HEK293 (cell line): ENCODE data around the gene PTH2R.
"Not testable (repeated sequence)": the region's sequence is repeated elsewhere in the genome, so short reads cannot be mapped to it uniquely, and the experiment has no call there.

ENCODE experiments used
- CTCF ChIA-PET: fragments of 350-600 bp; formaldehyde crosslinking; extraction: SDS; loops from one replicate; lab custom pipeline; 2021; ENCODE audit warnings: antibody characterized with exemption; lab: Yijun Ruan, JAX
- POLR2A ChIA-PET: fragments of 300-600 bp; formaldehyde crosslinking; extraction: SDS; loops from one replicate; lab custom pipeline; 2020; ENCODE audit warnings: antibody characterized with exemption, inconsistent platforms; lab: Yijun Ruan, JAX
- H3K27ac ChIP-seq: fragments of 200-500 bp; sonication (Bioruptor generic); 2 replicates; pipeline ENCODE4 v1.5.1; 2014; ENCODE audit warnings: low read depth, low read length, control low read depth, inconsistent platforms; ENCODE audit errors: extremely low read depth
- H3K36me3 ChIP-seq, 2 experiments: fragments of 200-500 bp in 1 of 2; sonication (Bioruptor generic) in 1 of 2; 1 replicate in 1 of 2; 2 replicates in 1 of 2; pipeline ENCODE4 v1.5.1; 2014 to 2017; ENCODE audit warnings: inconsistent platforms in 2 of 2, low read length in 2 of 2; ENCODE audit not compliant: control insufficient read depth in 2 of 2, insufficient read depth in 1 of 2
- H3K4me1 ChIP-seq: fragments of 200-500 bp; sonication (Bioruptor generic); 2 replicates; pipeline ENCODE4 v1.5.1; 2014; ENCODE audit warnings: mild to moderate bottlenecking, low read length, inconsistent platforms; ENCODE audit not compliant: control insufficient read depth, insufficient read depth
- H3K4me3 ChIP-seq: 2 replicates; pipeline ENCODE4 v1.5.1; 2011; ENCODE audit warnings: low read depth, mild to moderate bottlenecking, control low read depth, low read length, moderate library complexity
- H3K9me3 ChIP-seq: fragments of 200-500 bp; sonication (Bioruptor generic); 2 replicates; pipeline ENCODE4 v1.5.1; 2014; ENCODE audit warnings: low read depth, low read length, inconsistent platforms; ENCODE audit not compliant: control insufficient read depth, insufficient read depth
- HIC1 ChIP-seq: fragments of 450-650 bp; formaldehyde crosslinking; IDR thresholded peaks from 2 replicates; pipeline ENCODE4 v1.5.1; 2016; ENCODE audit warnings: missing biosample characterization, missing genetic modification characterization
- HOXA7 ChIP-seq: sonication (generic); formaldehyde crosslinking; IDR thresholded peaks from 2 replicates; pipeline ENCODE4 v1.8.1; 2022; ENCODE audit warnings: missing genetic modification reagents, borderline replicate concordance
- OSR2 ChIP-seq: fragments of 450-650 bp; formaldehyde crosslinking; IDR thresholded peaks from 2 replicates; pipeline ENCODE4 v1.5.1; 2016; ENCODE audit warnings: missing biosample characterization, missing genetic modification characterization
- PRDM1 ChIP-seq: fragments of 450-650 bp; formaldehyde crosslinking; IDR thresholded peaks from 2 replicates; pipeline ENCODE4; 2016; ENCODE audit warnings: missing biosample characterization, missing genetic modification characterization
- SP2 ChIP-seq: fragments of 450-650 bp; formaldehyde crosslinking; IDR thresholded peaks from 2 replicates; pipeline ENCODE4 v1.5.1; 2016; ENCODE audit warnings: missing biosample characterization, missing genetic modification characterization
- YY2 ChIP-seq: fragments of 450-650 bp; formaldehyde crosslinking; IDR thresholded peaks from 2 replicates; pipeline ENCODE4 v1.5.1; 2016; ENCODE audit warnings: missing biosample characterization, missing genetic modification characterization
- ZBTB6 ChIP-seq: fragments of 450-650 bp; formaldehyde crosslinking; IDR thresholded peaks from 2 replicates; pipeline ENCODE4 v1.5.1; 2017; ENCODE audit warnings: missing biosample characterization, missing genetic modification characterization
- ZFP37 ChIP-seq: fragments of 450-650 bp; formaldehyde crosslinking; IDR thresholded peaks from 2 replicates; pipeline ENCODE4 v1.5.1; 2016; ENCODE audit warnings: missing biosample characterization, missing genetic modification characterization
- ZNF10 ChIP-seq: fragments of 450-650 bp; formaldehyde crosslinking; IDR thresholded peaks from 2 replicates; pipeline ENCODE4 v1.5.1; 2017; ENCODE audit warnings: missing biosample characterization, missing genetic modification characterization
- ZNF133 ChIP-seq: fragments of 450-650 bp; formaldehyde crosslinking; IDR thresholded peaks from 2 replicates; pipeline ENCODE4 v1.5.1; 2016; ENCODE audit warnings: missing biosample characterization, missing genetic modification characterization
- ZNF157 ChIP-seq: fragments of 450-650 bp; formaldehyde crosslinking; IDR thresholded peaks from 2 replicates; pipeline ENCODE4 v1.5.1; 2016; ENCODE audit warnings: missing biosample characterization, missing genetic modification characterization
- ZNF174 ChIP-seq: fragments of 450-650 bp; formaldehyde crosslinking; IDR thresholded peaks from 2 replicates; pipeline ENCODE4 v1.5.0; 2017; ENCODE audit warnings: missing biosample characterization, mild to moderate bottlenecking, missing genetic modification characterization
- ZNF223 ChIP-seq: fragments of 450-650 bp; formaldehyde crosslinking; IDR thresholded peaks from 2 replicates; pipeline ENCODE4 v1.5.1; 2016; ENCODE audit warnings: missing biosample characterization, missing genetic modification characterization
- ZNF350 ChIP-seq: fragments of 450-650 bp; formaldehyde crosslinking; IDR thresholded peaks from 2 replicates; pipeline ENCODE4 v1.5.0; 2017; ENCODE audit warnings: missing biosample characterization, mild to moderate bottlenecking, missing genetic modification characterization
- ZNF473 ChIP-seq: fragments of 450-650 bp; formaldehyde crosslinking; IDR thresholded peaks from 2 replicates; pipeline ENCODE4 v1.5.1; 2017; ENCODE audit warnings: missing biosample characterization, missing genetic modification characterization
- ZNF48 ChIP-seq: fragments of 450-650 bp; formaldehyde crosslinking; IDR thresholded peaks from 2 replicates; pipeline ENCODE4 v1.5.1; 2016; ENCODE audit warnings: missing biosample characterization, missing genetic modification characterization
- ZNF501 ChIP-seq: fragments of 450-650 bp; formaldehyde crosslinking; IDR thresholded peaks from 2 replicates; pipeline ENCODE4 v1.5.1; 2016; ENCODE audit warnings: missing biosample characterization, missing genetic modification characterization
- ZNF549 ChIP-seq: fragments of 450-650 bp; IDR thresholded peaks from 2 replicates; pipeline ENCODE4 v1.5.1; 2018; ENCODE audit warnings: missing biosample characterization, missing genetic modification characterization, mild to moderate bottlenecking, inconsistent platforms, moderate library complexity
- ZNF624 ChIP-seq: fragments of 450-650 bp; formaldehyde crosslinking; IDR thresholded peaks from 2 replicates; pipeline ENCODE4 v1.5.1; 2017; ENCODE audit warnings: missing biosample characterization, missing genetic modification characterization
- ZNF658 ChIP-seq: fragments of 450-650 bp; formaldehyde crosslinking; IDR thresholded peaks from 2 replicates; pipeline ENCODE4; 2016; ENCODE audit warnings: missing biosample characterization, missing genetic modification characterization
- ZNF768 ChIP-seq: fragments of 450-650 bp; formaldehyde crosslinking; IDR thresholded peaks from 2 replicates; pipeline ENCODE4 v1.5.1; 2018; ENCODE audit warnings: missing biosample characterization, mild to moderate bottlenecking, missing genetic modification characterization
- ZSCAN23 ChIP-seq: fragments of 450-650 bp; formaldehyde crosslinking; IDR thresholded peaks from 2 replicates; pipeline ENCODE4 v1.5.1; 2016; ENCODE audit warnings: missing biosample characterization, missing genetic modification characterization

Gene PTH2R

GRCh38 chr2:208502288-208502687, 95.7 kb downstream of the PTH2R start:
- no peak for TF ChIP-seq ZNF350 (tag by site-specific recombination)
- TF ChIP-seq HIC1 (tag by site-specific recombination), result no peak
- no peak for TF ChIP-seq ZNF223 (tag by site-specific recombination)
- no peak for TF ChIP-seq ZFP37 (tag by site-specific recombination)
- no peak for TF ChIP-seq YY2 (tag by site-specific recombination)
- TF ChIP-seq ZBTB6 (tag by site-specific recombination), result no peak
- no peak for TF ChIP-seq ZNF624
- no peak for TF ChIP-seq ZNF10 (tag by site-specific recombination)
- TF ChIP-seq, all 188 proteins: peak for 0
- ChIA-PET POLR2A (no interaction called here), CTCF (no interaction called here)
- Histone ChIP-seq H3K4me1 (no peaks in the 10 kb centered on the region), H3K36me3 (no peaks in the 10 kb centered on the region), H3K4me3 (no peak overlapping the region), H3K27ac (no peak overlapping the region), H3K9me3 (no peaks in the 10 kb centered on the region)

GRCh38 chr2:208505365-208505764, 98.8 kb downstream of the PTH2R start:
- H3K4me1 ChIP-seq, CTCF ChIA-PET, H3K27ac ChIP-seq, H3K4me3 ChIP-seq, H3K9me3 ChIP-seq, POLR2A ChIA-PET, H3K36me3 ChIP-seq: not testable (repeated sequence)

GRCh38 chr2:208509586-208509985, 103.0 kb downstream of the PTH2R start:
- Histone ChIP-seq H3K36me3 (no peaks in the 10 kb centered on the region), H3K4me3 (no peak overlapping the region), H3K27ac (no peak overlapping the region), H3K9me3 (no peaks in the 10 kb centered on the region), H3K4me1 (no peaks in the 10 kb centered on the region)
- TF ChIP-seq ZNF174, result no peak
- TF ChIP-seq PRDM1 (tag by site-specific recombination), result no peak
- TF ChIP-seq ZNF658 (tag by site-specific recombination), result no peak
- TF ChIP-seq ZNF48 (tag by site-specific recombination), result no peak
- TF ChIP-seq ZSCAN23 (tag by site-specific recombination), result no peak
- TF ChIP-seq HOXA7 (CRISPR knock-in tag), result no peak
- no peak for TF ChIP-seq ZNF157 (tag by site-specific recombination)
- TF ChIP-seq OSR2, result no peak
- no peak for TF ChIP-seq ZNF549
- TF ChIP-seq ZNF768 (tag by site-specific recombination), result no peak
- no peak for TF ChIP-seq ZNF473 (tag by site-specific recombination)
- no peak for TF ChIP-seq ZNF501 (tag by site-specific recombination)
- no peak for TF ChIP-seq ZNF133
- no peak for TF ChIP-seq SP2
- POLR2A ChIA-PET, result no interaction called here
- CTCF ChIA-PET, result interaction anchor here (1.6 kb wide), 1 partner anchor 9 kb away, joined by 7 read pairs; no protein-coding TSS in a partner anchor
